CD8-positive, alpha-beta memory T cell (primary cell): Measurements from ENCODE around the gene RANBP10. TPM values are rescaled to one million over a fixed set of nuclear protein-coding genes. Genes with fewer than 3 reads are reported as not detected.
A peak's percentile ranks its signal among the peaks of the same experiment; 100 is the strongest.

Experiments
- CTCF ChIA-PET: fragments of 350-600 bp; sonication (Branson Sonifier 250); formaldehyde crosslinking; loops from one replicate; lab custom pipeline; 2021; ENCODE audit warnings: antibody characterized with exemption; lab: Charles Lee
- POLR2A ChIA-PET: fragments of 350-600 bp; sonication (Branson Sonifier 250); formaldehyde crosslinking; loops from one replicate; lab custom pipeline; 2021; ENCODE audit warnings: antibody characterized with exemption; lab: Charles Lee
- DNase-seq, 5 donors: peaks; one replicate each; pipeline versions ENCODE4 v3.0.0 to v3.0.0-alpha.2; 2020 to 2022; ENCODE audit warnings: mixed read lengths in 1 of 5
- H3K27ac ChIP-seq: one replicate; pipeline ENCODE4 v1.7.0; 2013; ENCODE audit warnings: low read depth, mild to moderate bottlenecking, low read length, moderate library complexity
- H3K27me3 ChIP-seq: 2 replicates; pipeline ENCODE4 v1.7.0; 2013; ENCODE audit warnings: low read length, mild to moderate bottlenecking; ENCODE audit not compliant: insufficient read depth, poor library complexity, severe bottlenecking
- H3K36me3 ChIP-seq: 2 replicates; pipeline ENCODE4 v1.7.0; 2013; ENCODE audit warnings: mild to moderate bottlenecking, low read length, moderate library complexity; ENCODE audit not compliant: insufficient read depth
- H3K4me1 ChIP-seq: 2 replicates; pipeline ENCODE4 v1.7.0; 2013; ENCODE audit warnings: mild to moderate bottlenecking, low read length, moderate library complexity; ENCODE audit not compliant: insufficient read depth
- H3K4me3 ChIP-seq: 2 replicates; pipeline ENCODE4 v1.7.0; 2013; ENCODE audit warnings: mild to moderate bottlenecking, low read length
- H3K9me3 ChIP-seq: 2 replicates; pipeline ENCODE4 v1.7.0; 2013; ENCODE audit warnings: mild to moderate bottlenecking, low read length
- H3K27ac Mint-ChIP-seq, 8 donors: one replicate each; pipeline ENCODE4 v1.8.0; 2020 to 2021; ENCODE audit warnings: mixed read lengths in 8 of 8, mild to moderate bottlenecking in 6 of 8, inconsistent platforms in 3 of 8, moderate library complexity in 3 of 8
- H3K27me3 Mint-ChIP-seq, 2 donors: one replicate each; pipeline ENCODE4 v1.8.0; 2020 to 2021; ENCODE audit warnings: mixed read lengths in 2 of 2, mild to moderate bottlenecking in 1 of 2, moderate library complexity in 1 of 2
- H3K36me3 Mint-ChIP-seq, 3 donors: one replicate each; pipeline ENCODE4 v1.8.0; 2020 to 2021; ENCODE audit warnings: mixed read lengths in 3 of 3, inconsistent platforms in 1 of 3, mild to moderate bottlenecking in 1 of 3
- H3K4me1 Mint-ChIP-seq, 3 donors: one replicate each; pipeline ENCODE4 v1.8.0; 2020 to 2021; ENCODE audit warnings: mixed read lengths in 3 of 3, inconsistent platforms in 1 of 3, mild to moderate bottlenecking in 1 of 3
- H3K4me3 Mint-ChIP-seq, 7 donors: one replicate each; pipeline ENCODE4 v1.8.0; 2020 to 2021; ENCODE audit warnings: mixed read lengths in 7 of 7, mild to moderate bottlenecking in 6 of 7, moderate library complexity in 4 of 7, inconsistent platforms in 2 of 7
- H3K9me3 Mint-ChIP-seq, 5 donors: one replicate each; pipeline ENCODE4 v1.8.0; 2020 to 2022; ENCODE audit warnings: mixed read lengths in 5 of 5, mild to moderate bottlenecking in 3 of 5, moderate library complexity in 2 of 5, inconsistent platforms in 1 of 5
- polyA plus RNA-seq: library from polyadenylated mRNA; unstranded; fragments of 300-500 nt; fragmentation: Illumina TruSeq; gene quantifications from one replicate; pipeline ENCODE4 v1.2.3, GENCODE V29; 2021
- total RNA-seq, 2 experiments: library from RNA; stranded (reverse); gene quantifications; one replicate each; pipeline ENCODE4 v1.2.3, GENCODE V29; 2021

The RANBP10 gene
- total and polyA plus RNA-seq, 3 experiments from 2014 or later, result 11.1 to 20.0 (median 18.9) TPM

- ChIA-PET CTCF (no interaction called here), POLR2A (interaction anchor here (0.6 kb wide), 1 partner anchor 26 kb away, joined by 3 read pairs; no protein-coding TSS in a partner anchor)
- Mint-ChIP-seq H3K9me3 (no peaks in the 10 kb centered on the region), H3K27ac (peak overlapping the region in 2 of 8 donors; percentile 23 to 33), H3K36me3 (peaks cover 0 to 49% (median 7%) of the 10 kb centered on the region in 3 donors), H3K4me3 (no peak overlapping the region), H3K27me3 (no peaks in the 10 kb centered on the region), H3K4me1 (peaks cover 12 to 24% (median 17%) of the 10 kb centered on the region in 3 donors)
- Histone ChIP-seq H3K27ac (no peak overlapping the region), H3K4me3 (no peak overlapping the region), H3K4me1 (no peaks in the 10 kb centered on the region), H3K9me3 (no peaks in the 10 kb centered on the region), H3K27me3 (no peaks in the 10 kb centered on the region), H3K36me3 (peaks cover 3% of the 10 kb centered on the region)
- DNase-seq, result no peak
Observed at GRCh38 chr16:67764158-67764667, 42.1 kb downstream of the RANBP10 start.

- Mint-ChIP-seq H3K36me3 (peaks cover 0 to 54% (median 9%) of the 10 kb centered on the region in 3 donors), H3K27ac (peak overlapping the region in 6 of 8 donors; percentile 8 to 93 (median 74)), H3K4me1 (peaks cover 12 to 24% (median 17%) of the 10 kb centered on the region in 3 donors), H3K9me3 (no peaks in the 10 kb centered on the region), H3K27me3 (no peaks in the 10 kb centered on the region), H3K4me3 (no peak overlapping the region)
- ChIA-PET POLR2A (no interaction called here), CTCF (no interaction called here)
- no peak for DNase-seq
- H3K36me3 ChIP-seq, result peaks cover 4% of the 10 kb centered on the region
- H3K9me3 ChIP-seq, result no peaks in the 10 kb centered on the region
- H3K27ac ChIP-seq, result no peak overlapping the region
- no peaks in the 10 kb centered on the region for H3K4me1 ChIP-seq
- no peak overlapping the region for H3K4me3 ChIP-seq
- no peaks in the 10 kb centered on the region for H3K27me3 ChIP-seq
Observed at GRCh38 chr16:67763066-67763465, 43.3 kb downstream of the RANBP10 start.

DNA sequence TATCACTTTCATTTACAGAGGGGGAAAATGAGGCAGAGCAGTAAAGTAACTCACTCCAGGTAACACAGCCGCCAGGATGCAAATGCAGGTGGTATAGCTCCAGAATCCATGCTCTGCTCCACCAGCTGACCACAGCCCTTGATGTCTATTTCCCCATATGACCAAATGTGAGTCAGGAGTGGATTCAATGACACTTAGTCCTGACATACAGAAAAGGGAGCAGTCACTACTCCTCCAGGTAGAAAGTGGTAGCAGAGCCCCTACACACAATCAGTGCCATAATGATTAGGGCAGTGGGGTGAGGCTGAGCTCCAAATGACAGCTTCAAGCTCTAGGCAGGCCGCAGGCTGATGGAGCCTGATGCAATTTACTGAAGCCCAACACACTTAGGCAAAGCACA, 44.0 kb downstream of the RANBP10 start:
- Histone ChIP-seq H3K27ac (no peak overlapping the region), H3K4me1 (no peaks in the 10 kb centered on the region), H3K27me3 (no peaks in the 10 kb centered on the region), H3K9me3 (no peaks in the 10 kb centered on the region), H3K36me3 (peaks cover 4% of the 10 kb centered on the region), H3K4me3 (no peak overlapping the region)
- H3K36me3 Mint-ChIP-seq, result peaks cover 0 to 60% (median 9%) of the 10 kb centered on the region in 3 donors
- H3K4me1 Mint-ChIP-seq, result peaks cover 12 to 24% (median 17%) of the 10 kb centered on the region in 3 donors
- ChIA-PET CTCF (interaction anchor here (1.3 to 1.5 kb wide), 2 partner anchors 18 to 54 kb away, joined by 3 read pairs; no protein-coding TSS in a partner anchor), POLR2A (no interaction called here)
- DNase-seq, result no peak
- no peaks in the 10 kb centered on the region for H3K27me3 Mint-ChIP-seq
- no peak overlapping the region for H3K4me3 Mint-ChIP-seq
- H3K9me3 Mint-ChIP-seq, result no peaks in the 10 kb centered on the region
- peak overlapping the region in 5 of 8 donors; percentile 8 to 77 (median 24) for H3K27ac Mint-ChIP-seq

- CTCF ChIA-PET, result interaction anchor here (1.3 to 1.5 kb wide), 2 partner anchors 19 to 55 kb away, joined by 3 read pairs; no protein-coding TSS in a partner anchor
- Histone ChIP-seq H3K4me1 (no peaks in the 10 kb centered on the region), H3K36me3 (peaks cover 4% of the 10 kb centered on the region), H3K9me3 (no peaks in the 10 kb centered on the region), H3K27me3 (no peaks in the 10 kb centered on the region), H3K4me3 (no peak overlapping the region), H3K27ac (no peak overlapping the region)
- Mint-ChIP-seq H3K36me3 (peaks cover 0 to 58% (median 9%) of the 10 kb centered on the region in 3 donors), H3K27ac (peak overlapping the region in 2 of 8 donors; percentile 11 to 76), H3K9me3 (no peaks in the 10 kb centered on the region), H3K4me3 (no peak overlapping the region), H3K4me1 (peaks cover 12 to 24% (median 17%) of the 10 kb centered on the region in 3 donors), H3K27me3 (no peaks in the 10 kb centered on the region)
- no peak for DNase-seq
- POLR2A ChIA-PET, result no interaction called here
Observed at GRCh38 chr16:67761924-67762323, 44.4 kb downstream of the RANBP10 start.

DNA sequence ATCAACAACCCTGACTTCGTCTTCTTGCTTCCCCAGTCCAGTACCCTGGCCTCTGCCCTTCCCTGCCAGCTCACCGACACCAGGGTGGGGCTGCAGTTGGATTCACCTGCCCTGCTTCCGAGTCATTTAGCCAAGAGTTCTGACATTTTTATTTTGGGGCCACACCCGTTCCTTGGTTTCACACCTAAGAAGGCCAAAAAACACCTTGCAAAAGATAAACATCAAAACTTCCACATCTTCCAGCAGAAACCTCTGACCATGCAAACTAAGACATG, 45.5 kb downstream of the RANBP10 start:
- no peaks in the 10 kb centered on the region for H3K27me3 ChIP-seq
- CTCF ChIA-PET, result interaction anchor here (1.2 kb wide), 1 partner anchor 214 kb away, joined by 3 read pairs; no protein-coding TSS in a partner anchor
- peaks cover 0 to 50% (median 5%) of the 10 kb centered on the region in 3 donors for H3K36me3 Mint-ChIP-seq
- no peaks in the 10 kb centered on the region for H3K9me3 Mint-ChIP-seq
- peaks cover 9 to 24% (median 17%) of the 10 kb centered on the region in 3 donors for H3K4me1 Mint-ChIP-seq
- no peaks in the 10 kb centered on the region for H3K27me3 Mint-ChIP-seq
- no peak overlapping the region for H3K27ac ChIP-seq
- H3K27ac Mint-ChIP-seq, result peak overlapping the region in 6 of 8 donors; percentile 44 to 92 (median 78)
- H3K9me3 ChIP-seq, result no peaks in the 10 kb centered on the region
- H3K4me3 Mint-ChIP-seq, result no peak overlapping the region
- H3K4me1 ChIP-seq, result no peaks in the 10 kb centered on the region
- DNase-seq, result no peak
- POLR2A ChIA-PET, result no interaction called here
- H3K4me3 ChIP-seq, result no peak overlapping the region
- peaks cover 4% of the 10 kb centered on the region for H3K36me3 ChIP-seq

DNA sequence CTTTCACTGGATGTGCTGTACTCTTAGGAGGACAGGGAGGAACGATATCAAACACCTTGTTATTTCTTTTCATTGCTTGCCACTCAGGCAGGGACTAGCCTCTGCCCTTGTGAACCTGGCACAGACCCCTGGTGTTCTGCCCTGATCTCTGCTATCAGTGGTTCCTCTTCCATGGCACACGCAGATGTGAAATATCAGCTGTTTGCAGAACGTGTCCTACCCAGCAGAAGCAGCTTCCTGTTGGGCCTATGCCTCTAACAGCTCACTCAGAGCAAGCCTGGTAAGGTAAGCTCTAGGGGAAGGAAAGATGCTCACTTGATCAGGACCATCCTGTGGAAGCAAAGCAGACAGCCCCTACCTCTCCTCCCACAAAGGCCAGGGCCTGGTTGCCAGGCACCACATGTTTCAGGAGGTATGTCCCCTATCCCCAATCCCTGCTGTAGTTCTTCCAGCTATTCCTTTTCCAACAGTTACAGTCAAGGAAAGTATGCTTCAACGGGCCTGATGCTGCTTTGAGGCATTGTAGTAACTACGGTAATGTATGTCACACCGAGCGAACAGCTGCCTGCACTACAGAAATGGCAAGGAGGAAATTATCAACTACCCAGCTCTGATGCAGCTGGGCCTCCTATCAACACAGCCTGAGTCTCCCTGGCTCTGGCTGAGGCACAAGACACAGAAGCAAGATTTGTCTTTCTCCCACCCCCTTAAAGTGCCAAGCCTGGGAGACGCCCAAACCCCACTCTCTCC, 46.0 kb downstream of the RANBP10 start:
- Histone ChIP-seq H3K27me3 (no peaks in the 10 kb centered on the region), H3K4me3 (no peak overlapping the region), H3K27ac (no peak overlapping the region), H3K36me3 (peaks cover 4% of the 10 kb centered on the region), H3K4me1 (no peaks in the 10 kb centered on the region), H3K9me3 (no peaks in the 10 kb centered on the region)
- peaks cover 9 to 24% (median 17%) of the 10 kb centered on the region in 3 donors for H3K4me1 Mint-ChIP-seq
- CTCF ChIA-PET, result interaction anchor here (1.2 kb wide), 1 partner anchor 213 kb away, joined by 3 read pairs; no protein-coding TSS in a partner anchor
- peak overlapping the region in 5 of 8 donors; percentile 44 to 87 (median 74) for H3K27ac Mint-ChIP-seq
- H3K27me3 Mint-ChIP-seq, result no peaks in the 10 kb centered on the region
- POLR2A ChIA-PET, result no interaction called here
- peaks cover 0 to 50% (median 4%) of the 10 kb centered on the region in 3 donors for H3K36me3 Mint-ChIP-seq
- no peak overlapping the region for H3K4me3 Mint-ChIP-seq
- no peak for DNase-seq
- H3K9me3 Mint-ChIP-seq, result no peaks in the 10 kb centered on the region

DNA sequence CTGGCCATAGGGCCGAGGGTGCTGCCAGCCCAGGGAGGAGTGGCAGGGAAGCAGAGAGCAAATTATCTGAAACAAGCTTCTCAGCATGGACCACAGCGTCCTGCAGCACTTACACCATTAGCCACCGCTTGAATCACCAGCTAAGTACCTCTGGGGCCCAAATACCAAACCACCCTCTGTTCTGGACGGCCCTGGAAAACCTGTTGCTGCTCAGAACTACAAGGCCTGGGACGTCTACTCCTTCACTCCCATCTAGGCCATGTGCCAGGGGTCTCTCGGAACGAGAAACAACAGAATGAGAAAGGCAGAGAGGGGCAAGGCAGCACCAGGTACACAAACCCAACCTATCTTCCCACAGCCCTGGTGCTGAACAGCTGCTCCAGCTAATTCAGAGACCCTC, 47.4 kb downstream of the RANBP10 start:
- DNase-seq, result no peak
- Histone ChIP-seq H3K4me3 (no peak overlapping the region), H3K27ac (no peak overlapping the region), H3K4me1 (no peaks in the 10 kb centered on the region), H3K36me3 (peaks cover 4% of the 10 kb centered on the region), H3K27me3 (no peaks in the 10 kb centered on the region), H3K9me3 (no peaks in the 10 kb centered on the region)
- H3K9me3 Mint-ChIP-seq, result no peaks in the 10 kb centered on the region
- H3K4me3 Mint-ChIP-seq, result no peak overlapping the region
- H3K27ac Mint-ChIP-seq, result peak overlapping the region in 2 of 8 donors; percentile 73 to 80
- H3K36me3 Mint-ChIP-seq, result peaks cover 0 to 47% (median 5%) of the 10 kb centered on the region in 3 donors
- no peaks in the 10 kb centered on the region for H3K27me3 Mint-ChIP-seq
- ChIA-PET CTCF (interaction anchor here (0.9 kb wide), 1 partner anchor 11 kb away, joined by 3 read pairs; no protein-coding TSS in a partner anchor), POLR2A (no interaction called here)
- peaks cover 9 to 24% (median 15%) of the 10 kb centered on the region in 3 donors for H3K4me1 Mint-ChIP-seq

DNA sequence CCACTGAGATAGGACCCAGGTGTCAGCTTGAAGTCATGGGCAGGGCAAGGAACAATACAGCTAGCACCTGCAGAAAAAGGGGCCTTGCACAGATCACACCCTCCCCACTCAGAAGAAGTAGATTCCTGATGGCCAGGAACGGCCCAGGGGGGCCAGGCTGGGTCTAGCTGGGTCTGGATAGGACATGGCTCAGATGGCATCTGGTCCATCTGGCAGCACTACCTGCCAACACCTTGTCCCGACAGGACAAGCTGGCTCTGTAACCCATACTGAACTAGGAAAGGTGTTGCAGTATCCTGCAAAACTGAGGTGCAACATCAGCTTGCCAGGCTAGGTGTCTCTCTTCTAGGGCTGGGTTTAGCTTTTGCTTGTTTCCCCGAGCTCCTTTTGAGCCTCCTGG, 48.4 kb downstream of the RANBP10 start:
- Histone ChIP-seq H3K4me1 (no peaks in the 10 kb centered on the region), H3K36me3 (peaks cover 4% of the 10 kb centered on the region), H3K9me3 (no peaks in the 10 kb centered on the region), H3K4me3 (no peak overlapping the region), H3K27me3 (no peaks in the 10 kb centered on the region), H3K27ac (no peak overlapping the region)
- DNase-seq, result no peak
- Mint-ChIP-seq H3K36me3 (peaks cover 0 to 47% (median 10%) of the 10 kb centered on the region in 3 donors), H3K27me3 (no peaks in the 10 kb centered on the region), H3K9me3 (no peaks in the 10 kb centered on the region), H3K4me3 (no peak overlapping the region), H3K4me1 (peaks cover 9 to 21% (median 15%) of the 10 kb centered on the region in 3 donors), H3K27ac (peak overlapping the region in 1 of 8 donors; percentile 66)
- POLR2A ChIA-PET, result no interaction called here
- CTCF ChIA-PET, result interaction anchor here (0.9 kb wide), 2 partner anchors 12 to 28 kb away, joined by 3 read pairs; no protein-coding TSS in a partner anchor
